ENCODE data around the gene GFRA3. TPM values are rescaled to one million over a fixed set of nuclear protein-coding genes. Genes with fewer than 3 reads are reported as not detected.

GFRA3 gene
- polyA plus RNA-seq, 1 experiment: not detected

- no peak for TF ChIP-seq CTCF (IDR thresholded peaks at IDR 0.05; ENCODE audit: insufficient read depth, low read depth, low read length)
- DNase-seq (ENCODE audit: low read depth): no peak
- H3K4me3 ChIP-seq (ENCODE audit: low read depth, low read length): no peak overlapping the region
- H3K27me3 ChIP-seq (ENCODE audit: control insufficient read depth, insufficient read depth, low read length): peaks cover 1% of the 10 kb centered on the region; the same call in 1 of the 2 replicates
- H3K36me3 ChIP-seq (ENCODE audit: control insufficient read depth, insufficient read depth, low read length): no peaks in the 10 kb centered on the region
- ChIA-PET CTCF (interaction anchor here (1.8 to 6.4 kb wide), 2 partner anchors 7 to 11 kb away, joined by 15 to 39 read pairs; no protein-coding TSS in a partner anchor), POLR2A (no interaction called here)
Observed at GRCh38 chr5:138230981-138231589, 43.3 kb downstream of the GFRA3 start.

GRCh38 chr5:138230261-138230660 is 44.2 kb downstream of the GFRA3 start:
- ChIA-PET CTCF (no interaction called here), POLR2A (no interaction called here)
- no peaks in the 10 kb centered on the region for H3K36me3 ChIP-seq (ENCODE audit: control insufficient read depth, insufficient read depth, low read length)
- no peak for TF ChIP-seq CTCF (IDR thresholded peaks at IDR 0.05; ENCODE audit: insufficient read depth, low read depth, low read length)
- DNase-seq (ENCODE audit: low read depth): no peak
- H3K4me3 ChIP-seq (ENCODE audit: low read depth, low read length): no peak overlapping the region
- peaks cover 1% of the 10 kb centered on the region; the same call in 1 of the 2 replicates for H3K27me3 ChIP-seq (ENCODE audit: control insufficient read depth, insufficient read depth, low read length)

- TF ChIP-seq CTCF (IDR thresholded peaks at IDR 0.05; ENCODE audit: insufficient read depth, low read depth, low read length): no peak
- H3K36me3 ChIP-seq (ENCODE audit: control insufficient read depth, insufficient read depth, low read length): no peaks in the 10 kb centered on the region
- ChIA-PET POLR2A (no interaction called here), CTCF (no interaction called here)
- DNase-seq (ENCODE audit: low read depth): no peak
- H3K27me3 ChIP-seq (ENCODE audit: control insufficient read depth, insufficient read depth, low read length): peaks cover 1% of the 10 kb centered on the region; the same call in 1 of the 2 replicates
- no peak overlapping the region for H3K4me3 ChIP-seq (ENCODE audit: low read depth, low read length)
Observed at GRCh38 chr5:138229387-138229786, 45.0 kb downstream of the GFRA3 start.

- POLR2A ChIA-PET: no interaction called here
- no peaks in the 10 kb centered on the region for H3K36me3 ChIP-seq (ENCODE audit: control insufficient read depth, insufficient read depth, low read length)
- TF ChIP-seq CTCF (IDR thresholded peaks at IDR 0.05; ENCODE audit: insufficient read depth, low read depth, low read length): no peak
Observed at GRCh38 chr5:138226910-138227309, 47.5 kb downstream of the GFRA3 start.

GRCh38 chr5:138224712-138225111 is 49.7 kb downstream of the GFRA3 start:
- DNase-seq (ENCODE audit: low read depth): no peak
- POLR2A ChIA-PET: no interaction called here
- CTCF ChIA-PET: interaction anchor here (1.0 to 4.0 kb wide), 5 partner anchors 9 to 129 kb away, joined by 3 to 39 read pairs (median 15); partner anchors contain the start of gene CDC23

More at GRCh38 chr5:138226910-138227309, 47.5 kb downstream of the GFRA3 start:
- peaks cover 1% of the 10 kb centered on the region; the same call in 1 of the 2 replicates for H3K27me3 ChIP-seq (ENCODE audit: control insufficient read depth, insufficient read depth, low read length)
- H3K4me3 ChIP-seq (ENCODE audit: low read depth, low read length): no peak overlapping the region
- DNase-seq (ENCODE audit: low read depth): no peak
- CTCF ChIA-PET: interaction anchor here (0.6 kb wide), 1 partner anchor 150 kb away, joined by 3 read pairs; no protein-coding TSS in a partner anchor

More at GRCh38 chr5:138224712-138225111, 49.7 kb downstream of the GFRA3 start:
- Histone ChIP-seq H3K4me3 (ENCODE audit: low read depth, low read length) (no peak overlapping the region), H3K36me3 (ENCODE audit: control insufficient read depth, insufficient read depth, low read length) (no peaks in the 10 kb centered on the region), H3K27me3 (ENCODE audit: control insufficient read depth, insufficient read depth, low read length) (peaks cover 1% of the 10 kb centered on the region; the same call in 1 of the 2 replicates)
- TF ChIP-seq CTCF (IDR thresholded peaks at IDR 0.05; ENCODE audit: insufficient read depth, low read depth, low read length): no peak
